ENCODE measurements around the gene HERPUD2.
A peak's percentile ranks its signal among the peaks of the same experiment; 100 is the strongest.

HERPUD2 gene

GRCh38 chr7:35694784-35695472, at the start of gene HERPUD2:
TSS of gene HERPUD2 (minus strand) at chr7:35695135. CDS start at chr7:35694330, 805 bp downstream.
- DNase-seq, result peak; percentile 86

- DNase-seq, result no peak
Measured at GRCh38 chr7:35738889-35739288, 44.0 kb upstream of the HERPUD2 start.

GRCh38 chr7:35736725-35737124, 41.8 kb upstream of the HERPUD2 start:
- no peak for DNase-seq

- DNase-seq, result no peak
Measured at GRCh38 chr7:35735396-35735795, 40.5 kb upstream of the HERPUD2 start.

- no peak for DNase-seq
Measured at GRCh38 chr7:35734001-35734483, 39.1 kb upstream of the HERPUD2 start.

GRCh38 chr7:35731349-35731748, 36.4 kb upstream of the HERPUD2 start:
- no peak for DNase-seq

- DNase-seq, result no peak
Measured at GRCh38 chr7:35729061-35729783, 34.3 kb upstream of the HERPUD2 start.

GRCh38 chr7:35728412-35729060, 33.6 kb upstream of the HERPUD2 start:
- no peak for DNase-seq

- DNase-seq, result no peak
Measured at GRCh38 chr7:35727571-35727970, 32.6 kb upstream of the HERPUD2 start.

GRCh38 chr7:35726654-35727053, 31.7 kb upstream of the HERPUD2 start:
- no peak for DNase-seq

- peak; percentile 20 for DNase-seq
Measured at GRCh38 chr7:35725280-35725680, 30.3 kb upstream of the HERPUD2 start.

GRCh38 chr7:35723011-35723410, 28.1 kb upstream of the HERPUD2 start:
- DNase-seq, result no peak

- DNase-seq, result no peak
Measured at GRCh38 chr7:35722054-35722849, 27.3 kb upstream of the HERPUD2 start.

GRCh38 chr7:35721288-35721687, 26.4 kb upstream of the HERPUD2 start:
- no peak for DNase-seq

GRCh38 chr7:35720849-35721248, 25.9 kb upstream of the HERPUD2 start:
- no peak for DNase-seq

GRCh38 chr7:35720032-35720431, 25.1 kb upstream of the HERPUD2 start:
- DNase-seq, result no peak

GRCh38 chr7:35718047-35718446, 23.1 kb upstream of the HERPUD2 start:
- DNase-seq, result no peak

GRCh38 chr7:35717516-35717915, 22.6 kb upstream of the HERPUD2 start:
- no peak for DNase-seq

GRCh38 chr7:35717013-35717412, 22.1 kb upstream of the HERPUD2 start:
- no peak for DNase-seq

GRCh38 chr7:35716038-35716803, 21.3 kb upstream of the HERPUD2 start:
- no peak for DNase-seq

GRCh38 chr7:35714862-35715261, 19.9 kb upstream of the HERPUD2 start:
- DNase-seq, result no peak

- DNase-seq, result no peak
Measured at GRCh38 chr7:35714407-35714806, 19.5 kb upstream of the HERPUD2 start.
